Stimulated activated effector memory CD8-positive, alpha-beta T cell treated with anti-CD3 and anti-CD28 coated beads, Interleukin-12 subunit alpha, Interleukin-12 subunit beta, amount 100 ng/mL, for 72 hours (primary cell): ENCODE results near the gene ARHGEF17.

Experiments used
- ATAC-seq: fragments of 150-1000 bp; cut with Tn5 transposase; 2 replicates; pipeline ENCODE4 v1.10.0; 2021
- DNase-seq, 2 donors: peaks; one replicate each; pipeline ENCODE4 v3.0.0; 2021 to 2022; ENCODE audit warnings: low spot score in 2 of 2
- H3K27ac Mint-ChIP-seq: one replicate; pipeline ENCODE4 v1.8.0; 2022; ENCODE audit warnings: mild to moderate bottlenecking, mixed read lengths
- H3K36me3 Mint-ChIP-seq: one replicate; pipeline ENCODE4 v1.8.0; 2022; ENCODE audit warnings: mild to moderate bottlenecking, mixed read lengths
- H3K4me1 Mint-ChIP-seq: one replicate; pipeline ENCODE4 v1.8.0; 2022; ENCODE audit warnings: mixed read lengths
- H3K4me3 Mint-ChIP-seq: one replicate; pipeline ENCODE4 v1.8.0; 2022; ENCODE audit warnings: mild to moderate bottlenecking, mixed read lengths
- H3K9me3 Mint-ChIP-seq: one replicate; pipeline ENCODE4 v1.8.0; 2022; ENCODE audit warnings: mixed read lengths

ARHGEF17 gene

DNA sequence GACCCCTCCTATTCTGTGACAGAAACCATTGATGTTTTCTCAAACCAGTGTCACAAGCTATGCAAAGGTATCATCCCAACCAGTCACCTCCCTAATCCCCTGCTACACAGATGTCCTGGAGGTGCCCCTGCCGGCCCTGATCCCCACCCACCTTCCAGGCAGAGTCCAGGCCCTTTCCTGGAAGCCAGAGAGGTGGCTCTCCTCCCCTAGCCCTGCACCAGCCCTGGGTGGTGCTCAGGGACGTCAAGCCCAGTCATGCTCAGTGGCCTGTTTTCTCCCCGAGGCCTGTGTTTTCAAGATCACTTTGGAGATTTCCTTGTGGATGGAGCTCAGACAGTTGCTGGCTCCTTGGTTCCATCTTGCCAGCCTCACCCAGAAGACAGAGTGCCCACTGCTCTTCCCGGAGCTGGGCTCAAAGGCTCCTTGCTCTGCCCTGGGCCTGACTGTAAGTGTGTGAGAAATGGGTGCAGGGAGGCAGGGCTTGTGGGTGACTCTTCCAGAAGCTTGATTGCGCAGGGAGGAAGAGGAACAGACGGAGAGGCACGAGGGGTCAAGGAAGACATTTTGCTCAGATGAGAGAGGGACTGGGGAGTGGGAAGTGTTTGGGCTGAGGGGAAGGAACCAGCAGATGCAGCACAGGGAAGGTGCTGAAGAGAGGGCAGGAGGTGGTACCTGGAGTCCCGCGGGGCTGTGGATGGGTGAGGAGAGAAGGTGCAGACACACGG is 24.6 kb upstream of the ARHGEF17 start:
- ATAC-seq (no peak), DNase-seq (no peak)
- H3K4me1 Mint-ChIP-seq, result peaks cover 19% of the 10 kb centered on the region
- H3K4me3 Mint-ChIP-seq, result no peak overlapping the region
- H3K9me3 Mint-ChIP-seq, result no peaks in the 10 kb centered on the region
- H3K36me3 Mint-ChIP-seq, result no peaks in the 10 kb centered on the region
- peak overlapping the region; percentile 63 for H3K27ac Mint-ChIP-seq

GRCh38 chr11:73284106-73284505 is 24.0 kb upstream of the ARHGEF17 start:
- H3K4me3 Mint-ChIP-seq, result no peak overlapping the region
- no peak for ATAC-seq
- H3K36me3 Mint-ChIP-seq, result no peaks in the 10 kb centered on the region
- no peak for DNase-seq
- H3K9me3 Mint-ChIP-seq, result no peaks in the 10 kb centered on the region
- H3K4me1 Mint-ChIP-seq, result peaks cover 25% of the 10 kb centered on the region
- no peak overlapping the region for H3K27ac Mint-ChIP-seq

DNA sequence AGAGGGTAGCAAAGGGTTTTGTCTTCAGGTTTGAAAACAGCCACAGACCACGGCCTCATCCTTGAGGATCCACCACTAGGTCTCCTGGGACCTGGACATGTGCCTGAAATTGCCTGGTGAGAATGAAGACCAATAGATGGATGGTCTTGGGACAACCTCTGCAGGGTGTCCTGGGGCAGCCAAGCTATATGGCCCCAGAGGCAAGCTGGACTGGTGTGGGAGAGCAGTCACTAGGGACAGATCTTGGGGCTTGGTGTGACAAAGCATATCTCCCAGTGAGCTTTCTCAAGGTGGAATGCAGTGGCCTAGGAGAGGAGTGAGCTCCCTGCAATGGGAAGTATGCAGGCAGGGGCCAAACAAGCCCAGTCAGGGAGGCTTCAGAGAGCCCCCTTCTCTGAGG is 22.4 kb upstream of the ARHGEF17 start:
- H3K27ac Mint-ChIP-seq, result no peak overlapping the region
- H3K4me3 Mint-ChIP-seq, result no peak overlapping the region
- ATAC-seq (no peak), DNase-seq (no peak)
- peaks cover 25% of the 10 kb centered on the region for H3K4me1 Mint-ChIP-seq
- H3K36me3 Mint-ChIP-seq, result no peaks in the 10 kb centered on the region
- no peaks in the 10 kb centered on the region for H3K9me3 Mint-ChIP-seq

GRCh38 chr11:73286240-73286810 is 21.8 kb upstream of the ARHGEF17 start:
- Mint-ChIP-seq H3K27ac (no peak overlapping the region), H3K4me1 (peaks cover 22% of the 10 kb centered on the region), H3K4me3 (no peak overlapping the region), H3K9me3 (no peaks in the 10 kb centered on the region), H3K36me3 (no peaks in the 10 kb centered on the region)
- DNase-seq (no peak), ATAC-seq (no peak)

DNA sequence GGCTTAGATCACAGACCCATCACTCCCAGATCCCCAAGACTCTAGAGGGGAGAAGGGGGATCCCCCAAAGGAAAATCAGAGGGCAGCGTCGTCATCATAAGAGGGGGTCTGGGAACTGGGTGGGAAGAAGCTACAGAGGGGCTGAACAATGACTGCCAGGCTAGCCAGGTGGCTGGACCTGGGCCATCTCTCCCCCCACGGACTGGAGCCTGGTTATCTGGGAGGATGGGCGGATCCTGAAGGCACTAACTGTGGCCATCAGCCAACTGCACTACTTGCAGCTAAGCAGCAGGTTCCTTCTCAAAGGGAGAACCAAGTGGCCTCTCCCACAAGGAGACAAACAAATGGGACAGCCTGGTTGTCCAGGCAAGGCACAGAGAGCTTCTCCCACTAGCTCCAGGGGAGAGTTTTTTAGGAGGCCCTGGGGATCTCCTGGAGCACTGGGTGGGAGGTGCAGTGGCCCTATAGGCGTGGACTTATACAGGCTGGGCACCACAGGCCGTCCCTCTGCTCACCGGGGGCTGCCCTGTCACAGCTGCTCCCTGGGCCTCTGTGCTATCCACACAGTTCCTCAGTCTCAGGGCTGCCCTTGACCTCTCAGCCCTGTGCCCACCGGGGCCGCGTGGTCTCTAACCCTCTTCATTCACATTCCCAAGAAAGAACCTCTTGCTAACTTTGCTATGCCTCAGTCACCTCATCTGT is 20.5 kb upstream of the ARHGEF17 start:
- H3K36me3 Mint-ChIP-seq, result no peaks in the 10 kb centered on the region

GRCh38 chr11:73288192-73288872 is 19.7 kb upstream of the ARHGEF17 start:
- H3K4me3 Mint-ChIP-seq, result peak overlapping the region; percentile 37
- ATAC-seq, result peak; percentile 35
- no peak for DNase-seq
- H3K4me1 Mint-ChIP-seq, result peaks cover 16% of the 10 kb centered on the region
- peak overlapping the region; percentile 46 for H3K27ac Mint-ChIP-seq
- no peaks in the 10 kb centered on the region for H3K9me3 Mint-ChIP-seq
- no peaks in the 10 kb centered on the region for H3K36me3 Mint-ChIP-seq

More for the DNA sequence above, 20.5 kb upstream of the ARHGEF17 start:
- ATAC-seq (no peak), DNase-seq (no peak)
- H3K4me1 Mint-ChIP-seq, result peaks cover 16% of the 10 kb centered on the region
- no peaks in the 10 kb centered on the region for H3K9me3 Mint-ChIP-seq
- no peak overlapping the region for H3K4me3 Mint-ChIP-seq
- H3K27ac Mint-ChIP-seq, result peak overlapping the region; percentile 2

DNA sequence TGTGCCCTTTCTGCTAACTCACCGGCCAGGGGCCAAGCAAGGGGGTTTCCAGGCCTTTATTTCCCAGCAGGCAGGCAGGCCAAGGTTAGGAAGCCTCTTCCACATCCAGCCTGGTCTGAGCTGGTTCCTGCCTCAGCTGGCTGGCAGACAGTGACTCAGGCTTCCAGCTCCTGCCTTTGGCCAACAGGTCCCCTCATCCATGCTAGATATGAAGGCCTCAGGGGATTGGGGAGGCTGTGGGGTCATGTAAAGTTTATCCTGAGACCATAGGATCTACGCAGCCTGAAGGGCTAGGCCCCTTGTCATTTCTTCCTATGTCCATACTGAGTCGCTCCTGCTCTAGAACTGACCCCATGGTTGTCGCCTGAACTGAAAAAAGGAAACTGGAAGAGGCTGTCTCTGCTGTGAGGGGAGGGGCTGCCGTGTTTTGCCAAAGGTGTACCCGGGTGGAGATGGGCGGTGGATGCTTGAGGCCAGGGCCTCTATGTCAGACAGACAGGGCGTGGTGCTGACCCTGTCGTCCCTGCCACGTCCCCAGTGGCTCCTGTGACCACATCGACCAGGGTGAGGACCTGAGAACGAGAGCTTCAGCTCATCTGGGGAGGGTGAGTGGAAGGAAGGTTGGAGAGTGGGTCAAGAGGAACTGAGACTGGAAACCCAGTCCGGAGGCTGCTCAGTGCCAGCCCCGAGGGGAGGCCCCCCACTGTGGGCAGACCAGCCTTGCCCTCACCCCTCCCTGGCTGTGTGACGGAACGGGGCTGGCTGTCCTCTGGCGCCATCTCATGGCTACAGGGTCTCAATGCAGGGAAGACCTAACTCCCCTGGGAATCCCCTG is 19.0 kb upstream of the ARHGEF17 start:
- peak overlapping the region; percentile 37 for H3K4me3 Mint-ChIP-seq
- no peaks in the 10 kb centered on the region for H3K36me3 Mint-ChIP-seq
- DNase-seq (peak; percentile 48 to 77), ATAC-seq (peak; percentile 75)
- H3K9me3 Mint-ChIP-seq, result no peaks in the 10 kb centered on the region
- H3K27ac Mint-ChIP-seq, result peak overlapping the region; percentile 46
- H3K4me1 Mint-ChIP-seq, result peaks cover 16% of the 10 kb centered on the region

- Mint-ChIP-seq H3K27ac (no peak overlapping the region), H3K4me3 (no peak overlapping the region), H3K4me1 (peaks cover 21% of the 10 kb centered on the region), H3K9me3 (no peaks in the 10 kb centered on the region), H3K36me3 (no peaks in the 10 kb centered on the region)
- ATAC-seq (no peak), DNase-seq (no peak)
Measured at GRCh38 chr11:73290536-73290935, 17.5 kb upstream of the ARHGEF17 start.

GRCh38 chr11:73291196-73291595 is 16.9 kb upstream of the ARHGEF17 start:
- DNase-seq (no peak), ATAC-seq (no peak)
- no peaks in the 10 kb centered on the region for H3K36me3 Mint-ChIP-seq
- no peak overlapping the region for H3K4me3 Mint-ChIP-seq
- peaks cover 21% of the 10 kb centered on the region for H3K4me1 Mint-ChIP-seq
- H3K9me3 Mint-ChIP-seq, result no peaks in the 10 kb centered on the region
- no peak overlapping the region for H3K27ac Mint-ChIP-seq

DNA sequence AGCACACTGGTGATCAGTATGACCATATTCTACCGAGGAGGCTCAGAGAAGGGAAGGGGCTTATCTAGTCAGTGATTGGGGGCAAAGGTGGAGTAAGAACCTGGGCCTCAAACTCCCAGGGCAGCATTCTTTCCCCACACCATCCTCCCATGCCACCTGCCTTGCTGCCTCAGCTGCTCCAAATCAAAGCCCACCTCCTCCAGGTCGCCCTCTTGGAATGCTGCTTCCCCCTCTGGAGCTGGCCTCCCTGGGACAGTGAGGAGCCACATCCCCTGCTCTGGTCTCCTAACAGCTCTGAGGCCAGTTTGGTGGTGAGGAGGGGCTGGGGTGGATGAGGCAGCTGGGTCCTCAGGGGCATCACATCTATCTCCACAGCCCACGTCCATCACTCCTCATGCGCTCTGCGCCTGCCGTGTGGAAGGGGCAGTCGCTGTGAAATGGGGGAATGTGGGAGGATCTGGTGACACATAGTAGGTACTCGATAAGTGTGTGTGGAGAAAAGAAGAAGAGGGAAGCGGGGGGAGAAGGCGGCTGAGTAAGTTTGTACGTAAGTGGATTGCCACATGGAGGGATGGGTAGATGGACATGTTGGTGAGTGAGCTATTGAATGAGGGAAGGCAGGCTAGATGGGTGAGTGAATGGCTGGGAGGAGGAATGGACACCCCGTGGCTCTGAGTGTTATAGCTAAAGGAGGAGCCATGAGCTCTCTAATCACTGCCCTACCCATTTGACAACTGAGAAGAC is 16.1 kb upstream of the ARHGEF17 start:
- no peak for DNase-seq
- H3K4me1 Mint-ChIP-seq, result peaks cover 21% of the 10 kb centered on the region

GRCh38 chr11:73292525-73292894 is 15.6 kb upstream of the ARHGEF17 start:
- Mint-ChIP-seq H3K9me3 (no peaks in the 10 kb centered on the region), H3K4me1 (peaks cover 21% of the 10 kb centered on the region), H3K27ac (peak overlapping the region; percentile 4), H3K36me3 (no peaks in the 10 kb centered on the region), H3K4me3 (no peak overlapping the region)
- ATAC-seq, result no peak
- no peak for DNase-seq

More for the DNA sequence above, 16.1 kb upstream of the ARHGEF17 start:
- no peaks in the 10 kb centered on the region for H3K9me3 Mint-ChIP-seq
- H3K36me3 Mint-ChIP-seq, result no peaks in the 10 kb centered on the region
- peak overlapping the region; percentile 4 for H3K27ac Mint-ChIP-seq
- ATAC-seq, result no peak
- H3K4me3 Mint-ChIP-seq, result no peak overlapping the region

DNA sequence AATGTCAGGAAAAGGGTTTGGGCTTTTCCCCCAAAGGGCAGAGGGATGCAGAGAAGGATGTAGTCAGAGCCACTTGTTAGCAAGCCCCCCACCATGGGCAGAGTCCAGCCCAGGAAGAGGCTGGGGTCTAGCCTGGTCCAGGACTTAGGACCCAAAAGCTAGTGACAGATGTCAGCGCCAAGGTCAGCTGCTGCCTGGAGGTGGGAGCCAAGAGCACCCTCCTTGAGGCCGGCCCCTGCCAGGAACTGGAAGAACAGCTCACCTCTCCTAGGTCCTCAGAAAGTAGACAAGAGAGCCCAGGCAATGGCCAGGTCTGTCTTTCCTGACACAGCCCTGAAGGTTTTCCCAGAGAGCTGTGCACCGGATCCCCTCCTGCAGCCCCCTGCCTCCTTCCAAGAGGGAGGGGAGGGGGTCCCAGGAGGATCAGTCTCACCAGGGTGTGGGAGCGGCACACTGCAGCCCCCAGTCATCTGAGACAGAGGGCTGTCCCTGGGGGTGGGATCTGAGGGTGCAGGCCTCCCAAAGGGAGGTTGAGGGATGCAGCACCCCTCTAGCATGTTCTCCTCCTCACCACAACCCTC is 14.6 kb upstream of the ARHGEF17 start:
- H3K9me3 Mint-ChIP-seq, result no peaks in the 10 kb centered on the region

DNA sequence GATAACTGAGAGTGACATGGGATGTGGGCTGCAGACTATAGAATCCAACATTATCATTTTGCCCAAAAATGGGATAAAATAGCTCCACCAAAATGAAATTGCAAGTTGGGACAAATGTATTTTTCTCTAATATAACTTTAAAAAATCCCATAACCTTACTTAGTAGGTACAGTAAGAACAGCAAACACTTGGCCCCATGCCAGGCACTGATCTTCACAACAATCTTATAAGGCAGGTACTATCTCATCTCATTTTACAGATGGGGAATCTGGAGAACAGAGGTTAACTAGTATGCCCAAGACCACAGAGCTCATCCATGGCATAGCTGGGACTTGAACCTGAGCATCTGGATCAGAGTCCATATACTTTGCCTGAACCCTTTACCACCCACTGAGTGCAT is 13.5 kb upstream of the ARHGEF17 start:
- Mint-ChIP-seq H3K9me3 (no peaks in the 10 kb centered on the region), H3K27ac (no peak overlapping the region), H3K4me1 (peaks cover 6% of the 10 kb centered on the region), H3K4me3 (no peak overlapping the region), H3K36me3 (no peaks in the 10 kb centered on the region)
- no peak for ATAC-seq
- DNase-seq, result no peak

More for the DNA sequence above, 14.6 kb upstream of the ARHGEF17 start:
- H3K4me1 Mint-ChIP-seq, result peaks cover 16% of the 10 kb centered on the region
- no peak overlapping the region for H3K27ac Mint-ChIP-seq
- H3K4me3 Mint-ChIP-seq, result no peak overlapping the region
- H3K36me3 Mint-ChIP-seq, result no peaks in the 10 kb centered on the region
- DNase-seq (no peak), ATAC-seq (no peak)
